DMS53 treated with DMSO at 0.1 percent for 48 hours (cell line): ENCODE data around the gene TRIM72.
"Not testable (repeated sequence)": the region's sequence is repeated elsewhere in the genome, so short reads cannot be mapped to it uniquely, and the experiment has no call there.

Source experiments
- DNase-seq: peaks from one replicate; lab custom pipeline; 2025; ENCODE audit not compliant: unreplicated experiment; lab: John Stamatoyannopoulos, UW

Gene TRIM72

DNA sequence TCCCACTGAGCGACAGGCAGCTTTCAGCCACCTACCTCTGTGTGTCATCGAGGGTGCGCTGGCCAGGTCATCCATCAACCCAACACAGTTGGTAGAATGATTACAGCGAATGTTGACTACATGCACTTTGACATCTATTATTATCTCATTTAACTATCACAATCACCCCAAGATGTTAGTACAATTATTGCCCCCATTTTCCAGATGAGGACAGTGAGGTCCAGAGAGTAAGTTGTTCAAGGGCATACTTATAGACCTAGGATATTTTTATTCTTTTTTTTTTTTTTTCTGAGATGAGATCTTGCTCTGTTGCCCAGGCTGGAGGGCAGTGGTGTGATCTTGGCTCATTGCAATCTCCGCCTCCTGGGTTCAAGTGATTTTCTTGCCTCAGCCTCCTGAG, 37.5 kb downstream of the TRIM72 start:
- DNase-seq, result no peak

DNA sequence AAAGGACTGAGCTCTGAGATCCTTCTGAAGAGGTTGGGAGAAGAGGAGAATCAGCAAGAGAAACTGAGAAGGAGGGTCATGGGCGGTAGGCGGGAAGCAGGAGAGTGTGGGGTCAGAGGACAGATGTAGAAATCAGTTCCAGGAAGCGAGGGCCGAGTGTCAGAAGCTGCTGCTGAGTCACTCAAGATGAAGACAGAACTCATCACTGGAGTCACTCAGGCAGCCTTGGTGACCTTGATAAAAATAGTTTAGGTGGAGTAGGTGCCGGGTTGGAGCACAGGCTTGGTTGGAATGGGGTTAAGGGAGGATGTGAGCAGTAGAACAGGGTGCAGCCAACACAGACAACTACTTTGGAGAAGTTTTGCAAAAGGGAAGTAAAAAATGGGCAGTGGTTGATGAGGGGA, 39.7 kb downstream of the TRIM72 start:
- no peak for DNase-seq

DNA sequence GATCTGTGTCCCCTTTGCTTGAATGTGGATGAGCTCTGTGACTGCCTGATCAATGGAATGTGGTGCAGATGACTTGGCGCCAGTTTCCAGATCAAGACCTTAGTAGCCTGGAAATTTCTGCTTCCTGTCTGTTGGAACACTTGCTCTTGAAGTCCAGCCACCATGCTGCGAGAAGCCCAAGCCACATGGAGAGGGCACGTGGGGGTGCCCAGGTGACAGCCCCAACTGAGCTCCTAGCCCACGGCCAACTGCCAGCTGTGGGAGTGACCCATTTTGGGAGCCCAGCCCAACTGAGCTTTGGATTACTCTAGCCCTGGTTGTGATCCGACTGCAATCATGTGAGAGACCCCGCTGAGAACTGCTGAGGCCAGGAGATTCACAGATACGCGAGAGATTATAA, 42.5 kb downstream of the TRIM72 start:
- no peak for DNase-seq

DNA sequence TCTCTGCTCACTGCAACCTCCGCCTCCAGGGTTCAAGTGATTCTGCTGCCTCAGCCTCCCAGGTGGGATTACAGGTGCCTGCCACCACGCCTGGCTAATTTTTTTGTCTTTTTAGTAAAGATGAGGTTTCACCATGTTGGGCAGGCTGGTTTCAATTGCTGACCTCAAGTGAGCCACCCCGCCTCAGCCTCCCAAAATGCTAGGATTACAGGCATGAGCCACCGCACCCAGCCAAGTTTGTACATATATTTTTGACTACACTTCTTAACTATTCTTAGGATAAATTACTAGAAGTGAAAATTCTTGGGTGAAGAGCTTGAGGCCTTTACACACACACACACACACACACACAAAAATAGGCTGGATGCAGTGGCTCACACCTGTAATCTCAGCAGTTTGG, 44.4 kb downstream of the TRIM72 start:
- DNase-seq, result no peak

DNA sequence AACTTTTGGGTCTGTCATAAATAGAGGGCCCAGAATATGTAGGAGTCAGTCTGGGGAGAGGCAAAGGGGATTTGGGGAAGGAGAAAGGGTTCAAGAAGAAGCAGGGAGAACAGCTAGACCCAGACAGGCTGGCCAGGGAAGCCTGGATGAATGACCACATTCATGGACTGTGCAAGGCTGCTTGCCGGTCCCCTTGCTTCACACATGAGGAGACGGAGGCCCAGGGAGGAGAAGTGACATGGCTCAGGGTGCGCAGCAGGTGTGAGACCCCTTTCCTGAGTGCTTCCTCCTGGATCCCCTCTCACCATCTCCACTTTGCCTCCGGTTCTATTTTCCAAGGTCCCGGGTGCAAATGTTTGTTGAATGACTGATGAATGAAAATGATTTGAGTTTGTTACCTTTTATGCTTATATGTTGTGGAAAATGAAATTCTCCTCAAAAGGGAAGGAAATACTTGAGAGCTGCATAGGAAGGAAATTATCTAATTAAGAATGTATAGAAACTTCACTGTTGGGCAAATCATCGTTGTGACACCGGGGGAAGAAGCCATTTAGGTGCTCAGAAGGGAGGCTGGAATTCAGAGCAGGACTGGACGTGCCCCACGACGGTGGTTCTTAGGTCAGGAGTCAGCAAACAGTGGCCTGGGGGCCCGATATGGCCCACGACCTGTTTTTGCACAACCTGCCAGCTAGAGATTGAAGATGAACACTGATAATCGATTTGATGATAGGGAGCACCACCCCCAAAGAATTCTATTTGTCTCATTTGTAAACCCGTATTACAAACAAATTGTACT, 46.4 kb downstream of the TRIM72 start:
- DNase-seq, result no peak

DNA sequence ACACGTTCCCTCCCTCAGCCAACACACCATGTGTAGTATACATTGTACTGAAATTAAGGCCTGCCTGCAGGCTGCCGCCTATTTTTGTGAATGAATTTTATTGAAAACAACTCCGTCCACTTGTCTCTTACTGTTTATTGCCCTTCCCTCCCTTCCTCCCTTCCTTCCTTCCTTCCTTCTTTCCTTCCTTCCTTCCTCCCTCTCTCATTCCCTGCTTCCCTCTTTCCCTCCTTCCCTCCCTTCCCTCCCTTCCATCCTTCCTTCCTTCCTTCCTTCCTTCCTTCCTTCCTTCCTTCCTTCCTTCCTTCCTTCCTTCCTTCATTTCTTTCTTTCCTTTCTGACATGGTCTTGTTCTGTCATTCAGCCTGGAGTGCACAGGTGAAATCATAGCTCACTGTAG, 48.2 kb downstream of the TRIM72 start:
- DNase-seq, result no peak

DNA sequence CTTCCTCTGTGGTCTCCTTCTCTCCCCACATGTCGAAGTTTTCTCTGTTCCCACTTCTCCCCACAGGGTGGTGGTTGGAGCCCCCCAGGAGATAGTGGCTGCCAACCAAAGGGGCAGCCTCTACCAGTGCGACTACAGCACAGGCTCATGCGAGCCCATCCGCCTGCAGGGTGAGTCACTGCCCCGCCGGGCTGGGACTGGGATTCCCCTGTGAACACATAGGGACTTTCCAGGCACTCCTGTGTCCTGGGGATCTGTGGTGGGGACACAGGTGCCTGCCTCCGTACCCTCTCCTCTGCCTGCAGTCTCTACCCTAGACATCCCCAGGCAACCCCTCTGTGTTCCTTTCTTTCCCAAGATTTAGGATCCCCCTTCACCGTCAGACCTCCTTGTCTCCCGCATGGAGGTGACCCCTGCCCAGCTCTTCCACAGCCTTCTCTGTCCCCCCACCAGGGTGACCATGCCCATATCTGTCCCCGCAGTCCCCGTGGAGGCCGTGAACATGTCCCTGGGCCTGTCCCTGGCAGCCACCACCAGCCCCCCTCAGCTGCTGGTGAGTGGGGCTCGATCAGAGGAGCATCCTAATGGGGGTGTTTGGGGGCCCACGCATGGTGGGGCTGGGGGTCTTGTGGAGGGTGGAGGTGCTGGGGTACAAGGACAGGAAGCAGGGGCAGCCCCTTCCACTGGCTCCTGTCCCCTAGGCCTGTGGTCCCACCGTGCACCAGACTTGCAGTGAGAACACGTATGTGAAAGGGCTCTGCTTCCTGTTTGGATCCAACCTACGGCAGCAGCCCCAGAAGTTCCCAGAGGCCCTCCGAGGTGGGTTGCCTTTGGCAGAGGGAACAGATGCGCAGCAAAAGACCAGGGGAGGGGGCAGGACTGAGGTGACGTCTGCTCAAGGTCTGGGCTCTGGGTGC, 51.7 kb downstream of the TRIM72 start:
- no peak for DNase-seq

DNA sequence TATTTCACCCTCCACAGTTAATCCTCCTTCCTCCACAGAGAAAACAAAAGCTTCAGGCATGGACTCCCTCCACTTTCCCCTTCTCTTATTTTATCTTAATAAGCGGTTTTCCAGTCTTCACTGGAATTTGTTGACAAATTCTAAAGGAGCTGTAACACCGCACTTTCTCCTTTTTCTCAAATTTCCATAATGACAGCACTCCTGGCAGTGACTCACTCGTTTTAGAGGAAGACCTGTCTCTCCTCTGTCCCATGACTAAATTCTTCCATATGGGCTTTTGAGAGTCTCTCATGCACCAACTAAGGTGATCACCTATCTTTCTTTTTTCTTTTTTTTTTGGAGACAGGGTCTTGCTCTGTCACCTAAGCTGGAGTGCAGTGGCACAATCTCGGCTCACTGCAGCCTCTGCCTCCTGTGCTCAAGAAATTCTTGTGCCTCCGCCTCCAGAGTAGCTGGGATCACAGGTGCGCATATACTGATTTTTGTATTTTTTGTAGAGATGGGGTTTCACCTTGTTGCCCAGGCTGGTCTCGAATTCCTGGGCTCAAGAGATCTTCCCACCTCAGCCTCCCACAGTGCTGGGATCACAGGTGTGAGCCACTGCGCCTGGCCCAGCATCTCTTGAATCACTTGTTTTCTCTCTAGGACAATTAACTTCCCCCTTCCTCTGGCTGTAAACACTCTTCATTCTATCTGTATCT, 53.6 kb downstream of the TRIM72 start:
- DNase-seq, result no peak

DNA sequence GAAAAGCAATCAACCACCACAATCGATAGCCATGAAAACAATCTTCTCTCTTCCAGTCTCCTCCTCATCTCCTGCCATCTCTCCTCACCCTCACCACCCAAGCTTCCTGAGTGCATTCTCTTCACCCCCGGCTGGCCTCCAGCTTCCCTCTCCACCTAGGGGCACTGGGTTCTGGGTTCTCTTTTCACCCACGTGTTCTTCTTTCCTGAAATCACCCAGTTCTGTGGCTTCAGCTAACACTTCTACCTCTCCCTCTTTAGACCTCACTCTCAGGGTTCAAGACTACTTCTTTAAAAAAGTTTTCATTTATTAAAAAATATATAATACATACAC, 54.1 kb downstream of the TRIM72 start:
- DNase-seq, result no peak

DNA sequence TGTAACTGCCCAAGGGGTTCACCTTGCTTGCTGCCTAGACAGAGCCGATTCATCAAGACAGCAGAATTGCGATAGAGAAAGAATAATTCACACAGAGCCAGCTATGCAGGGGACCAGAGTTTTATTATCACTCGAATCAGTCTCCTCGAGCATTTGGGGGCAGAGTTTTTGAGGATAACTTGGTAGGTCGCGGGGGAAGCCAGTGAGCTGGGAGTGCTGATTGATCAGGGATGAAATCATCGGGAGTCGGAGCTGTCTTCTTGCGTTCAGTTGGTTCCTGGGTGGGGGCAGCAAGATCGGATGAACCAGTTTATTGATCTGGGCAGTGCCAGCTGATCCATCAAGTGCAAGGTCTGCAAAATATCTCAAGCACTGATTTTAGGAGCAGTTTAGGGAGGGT, 55.0 kb downstream of the TRIM72 start:
- no peak for DNase-seq

DNA sequence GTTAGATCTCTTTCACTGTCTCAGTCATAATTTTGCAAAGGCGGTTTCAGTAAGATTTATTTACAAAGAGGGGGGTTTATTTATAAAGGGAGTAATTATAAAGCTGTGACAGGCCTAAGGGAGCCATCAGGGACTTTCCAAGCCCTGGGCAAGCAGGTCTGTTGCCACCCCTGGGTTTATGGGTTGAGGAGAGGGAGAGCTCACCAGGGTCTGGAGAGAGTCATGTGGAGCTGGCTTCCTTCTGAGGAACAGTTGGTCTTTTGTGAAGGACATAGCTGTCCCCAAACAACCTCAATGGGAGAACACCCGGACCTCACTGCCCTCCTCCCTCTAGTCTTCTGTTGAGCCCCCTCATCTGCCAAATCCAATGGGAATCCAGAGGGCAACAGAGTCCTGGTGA, 55.6 kb downstream of the TRIM72 start:
- DNase-seq, result no peak

DNA sequence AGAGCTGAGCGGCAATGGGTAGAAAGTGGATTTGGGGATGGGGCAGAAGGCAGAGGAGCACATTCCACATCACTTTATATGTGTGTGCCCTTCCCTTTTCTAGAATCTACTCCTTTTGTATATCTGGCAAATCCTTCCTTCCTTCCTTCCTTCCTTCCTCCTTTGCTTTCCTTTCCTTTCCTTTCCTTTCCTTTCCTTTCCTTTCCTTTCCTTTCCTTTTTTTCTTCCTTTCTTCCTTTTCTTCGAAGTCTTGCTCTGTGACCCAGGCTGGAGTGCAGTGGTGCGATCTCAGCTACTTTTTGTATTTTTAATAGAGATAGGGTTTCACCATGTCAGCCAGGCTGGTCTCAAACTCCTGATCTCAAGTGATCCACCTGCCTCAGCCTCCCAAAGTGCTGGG, 56.1 kb downstream of the TRIM72 start:
- DNase-seq, result not testable (repeated sequence)

DNA sequence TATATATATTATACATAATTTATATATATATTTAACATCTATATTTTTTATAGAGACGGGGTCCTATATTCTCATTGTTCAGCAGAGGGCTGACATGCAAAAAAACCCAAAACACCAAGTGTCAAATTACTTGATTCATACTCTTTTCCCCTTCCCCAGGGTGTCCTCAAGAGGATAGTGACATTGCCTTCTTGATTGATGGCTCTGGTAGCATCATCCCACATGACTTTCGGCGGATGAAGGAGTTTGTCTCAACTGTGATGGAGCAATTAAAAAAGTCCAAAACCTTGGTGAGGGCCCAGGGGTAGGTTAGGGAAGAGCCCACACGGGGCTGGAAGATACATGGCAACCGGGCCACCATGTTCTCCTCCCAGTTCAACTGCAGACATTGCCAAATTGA, 56.9 kb downstream of the TRIM72 start:
- DNase-seq, result no peak

DNA sequence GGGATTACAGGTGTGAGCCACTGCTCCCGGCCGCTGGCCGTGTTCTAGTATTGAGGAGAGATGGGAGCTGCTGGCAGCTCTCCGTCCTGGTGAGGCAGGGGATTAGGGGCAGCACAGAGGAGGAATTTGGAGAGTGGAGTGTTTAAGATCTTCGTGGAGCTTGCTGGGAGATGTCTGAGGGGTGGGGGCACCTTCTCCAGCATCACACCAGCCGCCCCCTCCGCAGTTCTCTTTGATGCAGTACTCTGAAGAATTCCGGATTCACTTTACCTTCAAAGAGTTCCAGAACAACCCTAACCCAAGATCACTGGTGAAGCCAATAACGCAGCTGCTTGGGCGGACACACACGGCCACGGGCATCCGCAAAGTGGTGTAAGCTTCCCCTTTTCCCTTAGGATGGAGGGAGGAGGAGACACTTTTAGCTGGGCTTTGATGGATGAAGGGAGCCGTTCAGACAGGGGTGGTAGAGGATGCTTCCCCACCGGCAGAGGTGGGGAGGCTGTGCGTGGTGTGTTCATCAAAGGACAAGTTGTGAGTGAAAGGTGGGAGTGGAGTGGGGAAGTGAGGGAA, 57.8 kb downstream of the TRIM72 start:
- no peak for DNase-seq

DNA sequence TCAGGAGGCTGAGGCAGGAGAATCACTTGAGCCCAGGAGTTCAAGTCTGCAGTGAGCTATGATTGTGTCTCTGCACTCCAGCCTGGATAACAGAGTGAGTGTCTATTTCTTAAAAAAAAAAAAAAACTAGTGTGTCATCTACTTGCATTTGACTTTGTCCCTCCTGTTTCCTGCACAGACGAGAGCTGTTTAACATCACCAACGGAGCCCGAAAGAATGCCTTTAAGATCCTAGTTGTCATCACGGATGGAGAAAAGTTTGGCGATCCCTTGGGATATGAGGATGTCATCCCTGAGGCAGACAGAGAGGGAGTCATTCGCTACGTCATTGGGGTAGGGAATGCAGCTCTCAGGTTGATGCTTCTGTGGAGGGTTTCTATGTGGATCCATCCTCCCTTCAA, 59.3 kb downstream of the TRIM72 start:
- DNase-seq, result no peak

DNA sequence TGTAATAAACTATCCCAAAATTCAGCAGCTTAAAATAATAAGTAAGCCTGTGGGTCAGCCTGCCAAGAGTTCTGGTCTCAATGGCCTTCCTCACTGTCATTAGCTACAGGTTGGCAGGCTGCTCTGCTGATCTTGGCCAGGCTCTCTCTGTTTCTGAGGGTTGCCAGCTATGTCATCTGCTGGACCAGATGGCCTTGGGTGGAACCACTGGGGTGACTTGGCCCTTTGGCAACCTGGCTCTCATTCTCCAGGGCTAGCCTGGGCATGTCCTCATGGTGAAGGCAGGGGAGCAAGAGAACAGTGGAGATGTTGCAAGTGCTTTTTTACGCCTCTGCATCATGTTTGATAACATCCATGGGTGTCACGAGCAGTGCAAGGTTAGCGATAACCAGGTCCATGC, 59.8 kb downstream of the TRIM72 start:
- no peak for DNase-seq

DNA sequence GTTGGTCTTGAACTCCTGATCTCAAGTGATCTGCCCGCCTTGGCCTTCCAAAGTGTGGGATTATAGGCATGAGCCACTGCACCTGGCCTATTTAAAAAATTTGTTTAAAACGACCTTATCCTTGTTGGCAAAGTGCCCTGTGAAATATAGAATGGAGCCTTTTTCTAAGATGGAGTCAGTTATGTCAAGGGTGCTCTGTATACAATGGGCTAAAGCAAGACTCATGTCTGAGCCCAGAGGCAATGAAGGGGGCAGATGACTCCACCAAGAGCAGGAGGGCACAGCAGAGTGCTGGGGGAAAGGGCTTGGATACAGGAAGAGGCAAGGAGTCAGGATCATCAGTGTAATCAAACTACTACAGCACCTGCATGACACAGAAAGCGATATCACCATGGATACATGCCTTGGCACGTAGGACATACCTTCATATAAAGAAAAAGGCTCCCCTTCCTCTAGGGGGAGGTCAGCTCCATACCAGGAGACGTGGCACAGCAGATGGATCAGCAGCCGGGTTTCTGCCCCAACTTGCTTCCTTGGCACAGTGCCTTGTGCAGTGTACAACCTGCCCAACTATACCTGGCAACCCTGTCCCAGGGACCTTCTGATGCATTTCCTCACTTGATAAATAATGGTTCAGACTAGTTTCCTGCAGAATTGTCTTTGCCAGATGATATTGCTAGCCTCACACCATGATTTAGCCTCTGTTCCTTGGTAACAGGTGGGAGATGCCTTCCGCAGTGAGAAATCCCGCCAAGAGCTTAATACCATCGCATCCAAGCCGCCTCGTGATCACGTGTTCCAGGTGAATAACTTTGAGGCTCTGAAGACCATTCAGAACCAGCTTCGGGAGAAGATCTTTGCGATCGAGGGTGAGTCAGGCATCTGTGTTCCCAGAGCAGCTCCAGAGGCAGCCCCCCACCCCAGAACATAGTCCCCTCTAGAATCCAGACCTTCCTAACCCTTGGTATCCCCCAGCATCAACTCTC, 61.2 kb downstream of the TRIM72 start:
- no peak for DNase-seq

DNA sequence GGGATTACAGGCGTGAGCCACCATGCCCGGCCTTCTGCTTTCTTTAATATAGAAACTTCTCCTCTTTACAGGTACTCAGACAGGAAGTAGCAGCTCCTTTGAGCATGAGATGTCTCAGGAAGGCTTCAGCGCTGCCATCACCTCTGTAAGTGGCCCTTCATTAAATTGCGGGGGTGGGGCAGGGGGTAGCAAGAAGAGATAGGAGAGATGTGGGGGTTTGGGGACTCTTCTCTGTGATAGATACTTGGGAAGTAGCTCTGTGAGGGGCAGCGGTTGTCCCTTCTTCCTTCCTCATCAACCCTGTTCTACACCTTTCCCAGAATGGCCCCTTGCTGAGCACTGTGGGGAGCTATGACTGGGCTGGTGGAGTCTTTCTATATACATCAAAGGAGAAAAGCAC, 62.7 kb downstream of the TRIM72 start:
- no peak for DNase-seq

DNA sequence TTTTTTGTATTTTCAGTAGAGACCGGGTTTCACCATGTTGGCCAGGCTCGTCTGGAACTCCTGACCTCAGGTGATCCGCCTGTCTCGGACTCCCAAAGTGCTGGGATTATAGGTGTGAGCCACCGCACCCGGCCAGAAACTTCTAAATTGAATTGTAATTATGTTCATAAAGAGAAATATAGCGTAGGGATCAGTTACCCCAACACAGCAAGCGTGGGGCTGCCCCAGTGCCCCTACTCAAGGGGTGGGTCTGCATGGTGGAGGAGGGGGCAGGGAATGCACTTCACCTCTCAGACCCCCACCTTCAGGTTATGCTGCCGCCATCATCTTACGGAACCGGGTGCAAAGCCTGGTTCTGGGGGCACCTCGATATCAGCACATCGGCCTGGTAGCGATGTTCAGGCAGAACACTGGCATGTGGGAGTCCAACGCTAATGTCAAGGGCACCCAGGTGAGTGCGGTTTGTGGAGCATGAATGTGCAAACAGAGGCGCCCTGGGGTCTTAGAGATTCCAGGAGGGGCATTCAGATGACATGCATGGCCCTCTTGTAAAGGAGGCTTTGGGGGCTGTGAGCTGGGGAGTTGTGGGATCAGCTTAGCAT, 63.8 kb downstream of the TRIM72 start:
- DNase-seq, result no peak

DNA sequence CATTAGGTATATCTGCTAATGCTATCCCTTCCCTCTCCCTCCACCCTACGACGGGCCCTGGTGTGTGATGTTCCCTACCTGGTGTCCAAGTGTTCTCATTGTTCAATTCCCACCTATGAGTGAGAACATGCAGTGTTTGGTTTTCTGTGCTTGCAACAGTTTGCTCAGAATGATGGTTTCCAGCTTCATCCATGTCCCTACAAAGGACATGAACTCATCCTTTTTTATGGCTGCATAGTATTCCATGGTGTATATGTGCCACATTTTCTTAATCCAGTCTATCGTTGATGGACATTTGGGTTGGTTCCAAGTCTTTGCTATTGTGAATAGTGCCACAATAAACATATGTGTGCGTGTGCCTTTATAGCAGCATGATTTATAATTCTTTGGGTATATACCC, 64.9 kb downstream of the TRIM72 start:
- not testable (repeated sequence) for DNase-seq
